ENCODE data around the gene SYNE3. TPM values are rescaled to one million over a fixed set of nuclear protein-coding genes. Genes with fewer than 3 reads are reported as not detected.

SYNE3 gene
- total and polyA plus RNA-seq, 10 of the 15 experiments (the other 5 are each of a cell fraction or from before 2014, with no cell fraction given), result 1.4 to 44.1 (median 13.4) TPM

- CTCF ChIA-PET, result interaction anchor here (1.1 to 3.3 kb wide), 4 partner anchors 14 to 29 kb away, joined by 4 to 15 read pairs (median 6); no protein-coding TSS in a partner anchor
- H3K4me3 ChIP-seq, result no peak overlapping the region
- peaks cover 89% of the 10 kb centered on the region for H3K4me1 ChIP-seq (ENCODE audit: control insufficient read depth, insufficient read depth, low read length)
- POLR2A ChIA-PET, result interaction anchor here (0.6 to 17.4 kb wide), 3 partner anchors 10 to 19 kb away, joined by 3 to 276 read pairs (median 4); partner anchors contain the start of gene SYNE3
- intact Hi-C loops (cut with micrococcal nuclease; ENCODE audit: unreplicated experiment) (loop anchor here (5.0 kb wide), 1 partner anchor 34 kb away; no protein-coding TSS in a partner anchor), in situ Hi-C loops (cut with MboI) (no loop called here)
- no peak for ATAC-seq
- SMC1A ChIA-PET (ENCODE audit: uncharacterized antibody, unreplicated experiment), result interaction anchor here (0.8 to 8.2 kb wide), 5 partner anchors 16 to 56 kb away, joined by 3 to 69 read pairs (median 3); no protein-coding TSS in a partner anchor
- peaks cover 9 to 19% of the 10 kb centered on the region in 2 experiments for H3K36me3 ChIP-seq (ENCODE audit: control insufficient read depth in 2 of 2, insufficient read depth in 2 of 2, low read length in 1 of 2)
- H4K20me1 ChIP-seq (ENCODE audit: control insufficient read depth, insufficient read depth), result no peaks in the 10 kb centered on the region
- no peak for DNase-seq (ENCODE audit: low read depth, low spot score)
- H3K4me2 ChIP-seq (ENCODE audit: control insufficient read depth, insufficient read depth), result peak overlapping the region; percentile 69
- RAD21 ChIA-PET (ENCODE audit: unreplicated experiment), result interaction anchor here (1.0 to 4.3 kb wide), 3 partner anchors 17 to 51 kb away, joined by 3 to 17 read pairs (median 5); partner anchors contain the start of gene SYNE3
- no peak overlapping the region for H2AFZ ChIP-seq (ENCODE audit: control insufficient read depth, low read depth, low read length)
- TF ChIP-seq FOXK2 (IDR thresholded peaks at IDR 0.05), result no peak
- no peak for TF ChIP-seq CTCF (IDR thresholded peaks at IDR 0.05 in 2 of 3, conservative IDR thresholded peaks at IDR 0.05 in 1 of 3; ENCODE audit: control insufficient read depth in 2 of 3, extremely low read depth in 1 of 3, insufficient read depth in 1 of 3, low read depth in 3 of 3, low read length in 3 of 3)
- no peak for TF ChIP-seq CBX5 (IDR thresholded peaks at IDR 0.05; ENCODE audit: low read depth)
- TF ChIP-seq STAT1 (conservative IDR thresholded peaks at IDR 0.05), result no peak
- TF ChIP-seq IRF4 (IDR thresholded peaks at IDR 0.05; ENCODE audit: low read depth, low read length), result no peak
- no peak for TF ChIP-seq EZH2 (IDR thresholded peaks at IDR 0.05; ENCODE audit: borderline replicate concordance, control insufficient read depth, low read depth, low read length)
- no peak for TF ChIP-seq CEBPZ (IDR thresholded peaks at IDR 0.05; ENCODE audit: low read depth, low read length)
- no peak for TF ChIP-seq HCFC1 (IDR thresholded peaks at IDR 0.05; ENCODE audit: low read length)
- TF ChIP-seq RFX5 (IDR thresholded peaks at IDR 0.05; ENCODE audit: low read depth, low read length), result no peak
- no peak for TF ChIP-seq EP300 (IDR thresholded peaks at IDR 0.05; ENCODE audit: borderline replicate concordance in 1 of 2, control insufficient read depth in 1 of 2, low read depth in 2 of 2, low read length in 2 of 2)
- H3K9ac ChIP-seq (ENCODE audit: control insufficient read depth, insufficient read depth, low read length), result no peak overlapping the region
- 70% methylated on average over 9 of the region's 9 CpGs for WGBS (ENCODE audit: insufficient coverage, insufficient replicate concordance, low lambda C conversion rate, missing lambda C conversion rate)
- H3K27ac ChIP-seq (ENCODE audit: control insufficient read depth, insufficient read depth), result peak overlapping the region; percentile 21
- peaks cover 88% of the 10 kb centered on the region for H3K79me2 ChIP-seq (ENCODE audit: control insufficient read depth, insufficient read depth, low read length)
- no peaks in the 10 kb centered on the region for H3K27me3 ChIP-seq (replicated peaks in 1 of 2; ENCODE audit: control insufficient read depth in 2 of 2, insufficient read depth in 2 of 2, low read length in 1 of 2)
- FAIRE-seq, result no peak
- BruUV-seq (replicated peaks), result no TSS peak
- H3K9me3 ChIP-seq (replicated peaks; ENCODE audit: control insufficient read depth, insufficient read depth, low read length), result no peaks in the 10 kb centered on the region
These were observed 17.7 kb downstream of the SYNE3 start for GRCh38 chr14:95498622-95499353.

Measured in GM12878 (cell line).